ENCODE data around the gene SMS. TPM values are rescaled to one million over a fixed set of nuclear protein-coding genes. Genes with fewer than 3 reads are reported as not detected.

The SMS gene
- total and polyA plus RNA-seq, 2 donors (not counting 1 experiment from before 2014, with no cell fraction given): 7.0 to 30.5 TPM

DNA sequence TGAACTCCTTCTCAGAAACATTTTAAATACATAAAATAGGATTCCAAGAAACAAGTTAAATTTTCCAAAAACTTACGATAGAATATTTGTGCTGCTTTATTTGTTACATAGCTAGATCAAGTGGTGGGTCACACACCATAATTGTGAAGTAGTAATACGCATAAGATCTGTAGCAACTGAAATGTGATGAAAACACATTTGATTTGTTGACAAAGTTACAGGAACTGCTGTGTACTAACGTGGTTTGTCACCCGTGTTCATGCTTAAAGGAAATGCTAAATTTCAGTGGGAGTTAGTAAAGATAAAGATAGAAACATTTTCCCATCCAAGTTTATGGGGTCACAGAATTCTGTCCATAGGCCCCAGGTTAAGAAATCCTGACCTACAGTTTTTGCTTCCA is 57.5 kb downstream of the SMS start:
- Histone ChIP-seq H2AFZ (ENCODE audit: insufficient read depth, low read depth, low read length, poor library complexity, severe bottlenecking) (no peak overlapping the region), H3K4me2 (replicated peaks; ENCODE audit: low read depth, low read length, poor library complexity, severe bottlenecking) (no peak overlapping the region), H4K20me1 (ENCODE audit: control insufficient read depth, insufficient read depth, low read length, poor library complexity, severe bottlenecking) (no peaks in the 10 kb centered on the region), H3K36me3 (replicated peaks in 1 of 2; ENCODE audit: control extremely low read depth in 1 of 2, control insufficient read depth in 1 of 2, extremely low read depth in 1 of 2, insufficient read depth in 2 of 2, low read length in 1 of 2) (no peaks in the 10 kb centered on the region), H3K9ac (ENCODE audit: low read length) (no peak overlapping the region), H3K79me2 (ENCODE audit: control insufficient read depth, insufficient read depth, low read length) (no peaks in the 10 kb centered on the region), H3K4me3 (ENCODE audit: control extremely low read depth in 1 of 5, extremely low read depth in 1 of 5, insufficient read depth in 1 of 5, low read depth in 2 of 5, low read length in 4 of 5) (no peak overlapping the region), H3K27me3 (replicated peaks in 1 of 4; ENCODE audit: control extremely low read depth in 1 of 4, control insufficient read depth in 3 of 4, insufficient read depth in 4 of 4, low read length in 3 of 4) (no peaks in the 10 kb centered on the region), H3K9me3 (ENCODE audit: control extremely low read depth in 1 of 3, control insufficient read depth in 2 of 3, insufficient read depth in 1 of 3, low read length in 2 of 3) (no peaks in the 10 kb centered on the region), H3K27ac (ENCODE audit: low read length in 2 of 2) (no peak overlapping the region), H3K4me1 (ENCODE audit: control insufficient read depth in 2 of 2, insufficient read depth in 2 of 2, low read length in 2 of 2) (peaks cover 8 to 10% of the 10 kb centered on the region in 2 donors)
- intact Hi-C loops (cut with micrococcal nuclease): no loop called here
- H3K27me3 Mint-ChIP-seq: no peaks in the 10 kb centered on the region
- ChIA-PET POLR2A (no interaction called here), CTCF (interaction anchor here (3.2 kb wide), 1 partner anchor 13 kb away, joined by 10 read pairs; no protein-coding TSS in a partner anchor)
- WGBS (ENCODE audit: insufficient coverage): no CpG with 5 or more reads among the region's 4 CpGs
- no peak overlapping the region for H3K4me3 Mint-ChIP-seq
- peaks cover 16% of the 10 kb centered on the region for H3K4me1 Mint-ChIP-seq
- TF ChIP-seq EZH2 (IDR thresholded peaks at IDR 0.05; ENCODE audit: borderline replicate concordance, insufficient read depth, low read depth, low read length, poor library complexity, severe bottlenecking) (no peak), CTCF (IDR thresholded peaks at IDR 0.05) (no peak)
- H3K27ac Mint-ChIP-seq: no peak overlapping the region
- ATAC-seq (ENCODE audit: low read depth) (no peak), DNase-seq (no peak)
- H3K9me3 Mint-ChIP-seq (ENCODE audit: insufficient read depth): no peaks in the 10 kb centered on the region

DNA sequence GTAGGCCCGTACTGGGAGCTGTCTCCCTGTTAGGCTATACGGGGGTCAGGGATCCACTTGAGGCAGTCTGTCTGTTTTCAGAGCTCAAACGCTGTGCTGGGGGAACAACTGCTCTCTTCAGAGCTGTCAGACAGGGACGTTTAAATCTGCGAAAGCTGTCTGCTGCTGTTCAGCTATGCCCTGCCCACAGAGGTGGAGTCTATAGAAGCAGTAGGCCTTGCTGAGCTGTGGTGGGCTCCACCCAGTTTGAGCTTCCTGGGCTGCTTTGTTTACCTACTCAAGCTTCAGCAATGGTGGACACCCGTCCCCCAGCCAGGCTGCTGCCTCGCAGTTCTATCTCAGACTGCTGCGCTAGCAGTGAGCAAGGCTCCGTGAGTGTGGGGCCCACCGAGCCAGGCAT is 64.4 kb downstream of the SMS start:
- no peaks in the 10 kb centered on the region for H3K27me3 Mint-ChIP-seq
- Histone ChIP-seq H3K27me3 (replicated peaks in 1 of 4; ENCODE audit: control extremely low read depth in 1 of 4, control insufficient read depth in 3 of 4, insufficient read depth in 4 of 4, low read length in 3 of 4) (no peaks in the 10 kb centered on the region), H2AFZ (ENCODE audit: insufficient read depth, low read depth, low read length, poor library complexity, severe bottlenecking) (no peak overlapping the region), H3K4me3 (ENCODE audit: control extremely low read depth in 1 of 5, extremely low read depth in 1 of 5, insufficient read depth in 1 of 5, low read depth in 2 of 5, low read length in 4 of 5) (no peak overlapping the region), H3K4me1 (ENCODE audit: control insufficient read depth in 2 of 2, insufficient read depth in 2 of 2, low read length in 2 of 2) (peaks cover 0 to 4% of the 10 kb centered on the region in 2 donors), H3K9me3 (ENCODE audit: control extremely low read depth in 1 of 3, control insufficient read depth in 2 of 3, insufficient read depth in 1 of 3, low read length in 2 of 3) (no peaks in the 10 kb centered on the region), H3K27ac (ENCODE audit: low read length in 2 of 2) (no peak overlapping the region), H3K36me3 (replicated peaks in 1 of 2; ENCODE audit: control extremely low read depth in 1 of 2, control insufficient read depth in 1 of 2, extremely low read depth in 1 of 2, insufficient read depth in 2 of 2, low read length in 1 of 2) (no peaks in the 10 kb centered on the region), H3K9ac (ENCODE audit: low read length) (no peak overlapping the region), H3K4me2 (replicated peaks; ENCODE audit: low read depth, low read length, poor library complexity, severe bottlenecking) (no peak overlapping the region), H4K20me1 (ENCODE audit: control insufficient read depth, insufficient read depth, low read length, poor library complexity, severe bottlenecking) (no peaks in the 10 kb centered on the region), H3K79me2 (ENCODE audit: control insufficient read depth, insufficient read depth, low read length) (no peaks in the 10 kb centered on the region)
- DNase-seq (no peak), ATAC-seq (ENCODE audit: low read depth) (no peak)
- no peaks in the 10 kb centered on the region for H3K4me1 Mint-ChIP-seq
- ChIA-PET CTCF (no interaction called here), POLR2A (no interaction called here)
- intact Hi-C loops (cut with micrococcal nuclease): no loop called here
- 95% methylated on average over 8 of the region's 10 CpGs for WGBS (ENCODE audit: insufficient coverage)
- no peak overlapping the region for H3K27ac Mint-ChIP-seq
- TF ChIP-seq CTCF (IDR thresholded peaks at IDR 0.05) (no peak), EZH2 (IDR thresholded peaks at IDR 0.05; ENCODE audit: borderline replicate concordance, insufficient read depth, low read depth, low read length, poor library complexity, severe bottlenecking) (no peak)
- H3K4me3 Mint-ChIP-seq: no peak overlapping the region
- no peaks in the 10 kb centered on the region for H3K9me3 Mint-ChIP-seq (ENCODE audit: insufficient read depth)

Measured in B cell (primary cell).